ENCODE data around the gene CSRNP3. TPM values are rescaled to one million over a fixed set of nuclear protein-coding genes. Genes with fewer than 3 reads are reported as not detected.

CSRNP3 gene
- total and polyA plus RNA-seq, 2 donors from 2014 or later = 3.3 to 6.4 TPM

- intact Hi-C loops (cut with DNase I) = no loop called here
Measured at GRCh38 chr2:165645930-165646831, 176.7 kb downstream of the CSRNP3 start.

GRCh38 chr2:165647409-165647808 lies 177.9 kb downstream of the CSRNP3 start:
- Histone ChIP-seq H3K36me3 (ENCODE audit: control insufficient read depth in 2 of 3, insufficient read depth in 3 of 3, low read length in 3 of 3) (no peaks in the 10 kb centered on the region), H3K9me3 (ENCODE audit: control insufficient read depth in 2 of 3, insufficient read depth in 1 of 3, low read length in 3 of 3) (no peaks in the 10 kb centered on the region), H3K27me3 (ENCODE audit: control insufficient read depth, insufficient read depth, low read length) (no peaks in the 10 kb centered on the region), H3K4me3 (ENCODE audit: low read length in 3 of 3) (no peak overlapping the region), H3K27ac (ENCODE audit: low read depth in 2 of 2, low read length in 2 of 2) (no peak overlapping the region), H3K9ac (ENCODE audit: low read length in 3 of 3) (no peak overlapping the region), H3K4me1 (ENCODE audit: control insufficient read depth in 2 of 3, insufficient read depth in 2 of 3, low read depth in 1 of 3, low read length in 3 of 3) (peaks cover 0 to 2% (median 0%) of the 10 kb centered on the region in 3 donors)
- intact Hi-C loops (cut with DNase I) = no loop called here
- no peak for DNase-seq
- no peak for TF ChIP-seq CTCF (IDR thresholded peaks at IDR 0.05; ENCODE audit: borderline replicate concordance, extremely low read depth, insufficient read depth)
- no peak for FAIRE-seq

More at GRCh38 chr2:165645930-165646831, 176.7 kb downstream of the CSRNP3 start:
- Histone ChIP-seq H3K9me3 (ENCODE audit: control insufficient read depth in 2 of 3, insufficient read depth in 1 of 3, low read length in 3 of 3) (no peaks in the 10 kb centered on the region), H3K27ac (ENCODE audit: low read depth in 2 of 2, low read length in 2 of 2) (no peak overlapping the region), H3K27me3 (ENCODE audit: control insufficient read depth, insufficient read depth, low read length) (no peaks in the 10 kb centered on the region), H3K36me3 (ENCODE audit: control insufficient read depth in 2 of 3, insufficient read depth in 3 of 3, low read length in 3 of 3) (no peaks in the 10 kb centered on the region), H3K4me1 (ENCODE audit: control insufficient read depth in 2 of 3, insufficient read depth in 2 of 3, low read depth in 1 of 3, low read length in 3 of 3) (peaks cover 0 to 2% (median 0%) of the 10 kb centered on the region in 3 donors), H3K4me3 (ENCODE audit: low read length in 3 of 3) (no peak overlapping the region), H3K9ac (ENCODE audit: low read length in 3 of 3) (no peak overlapping the region)
- no peak for TF ChIP-seq CTCF (IDR thresholded peaks at IDR 0.05; ENCODE audit: borderline replicate concordance, extremely low read depth, insufficient read depth)
- DNase-seq (peak in 3 of 5 donors; percentile 48 to 79 (median 78)), FAIRE-seq (no peak)

- H3K9me3 ChIP-seq (ENCODE audit: control insufficient read depth in 2 of 3, insufficient read depth in 1 of 3, low read length in 3 of 3) = no peaks in the 10 kb centered on the region
- no peak overlapping the region for H3K4me3 ChIP-seq (ENCODE audit: low read length in 3 of 3)
- intact Hi-C loops (cut with DNase I) = no loop called here
- no peaks in the 10 kb centered on the region for H3K27me3 ChIP-seq (ENCODE audit: control insufficient read depth, insufficient read depth, low read length)
- H3K9ac ChIP-seq (ENCODE audit: low read length in 3 of 3) = no peak overlapping the region
- no peak overlapping the region for H3K27ac ChIP-seq (ENCODE audit: low read depth in 2 of 2, low read length in 2 of 2)
- FAIRE-seq (no peak), DNase-seq (peak in 1 of 5 donors; percentile 34)
- H3K4me1 ChIP-seq (ENCODE audit: control insufficient read depth in 2 of 3, insufficient read depth in 2 of 3, low read depth in 1 of 3, low read length in 3 of 3) = peaks cover 0 to 2% (median 0%) of the 10 kb centered on the region in 3 donors
- TF ChIP-seq CTCF (IDR thresholded peaks at IDR 0.05; ENCODE audit: borderline replicate concordance, extremely low read depth, insufficient read depth) = no peak
- no peaks in the 10 kb centered on the region for H3K36me3 ChIP-seq (ENCODE audit: control insufficient read depth in 2 of 3, insufficient read depth in 3 of 3, low read length in 3 of 3)
Measured at GRCh38 chr2:165648801-165649200, 179.3 kb downstream of the CSRNP3 start.
